Stimulated activated naive B cell treated with anti-CD40 and anti-IgM and Interleukin-4, amounts not matched to agents 10 μg/mL and 1 μg/mL and 100 μg/mL, for 72 hours (primary cell): ENCODE data around the gene KRT83.
"Not testable (repeated sequence)": the region's sequence is repeated elsewhere in the genome, so short reads cannot be mapped to it uniquely, and the experiment has no call there.

ENCODE experiments used
- ATAC-seq, 2 donors: fragments of 150-1000 bp; cut with Tn5 transposase; replicated peaks; 2 replicates each; pipeline ENCODE4 v1.10.0; 2021; ENCODE audit warnings: moderate library complexity in 1 of 2
- DNase-seq: peaks from one replicate; pipeline ENCODE4 v3.0.0; 2021
- H3K27ac Mint-ChIP-seq: one replicate; pipeline ENCODE4 v1.8.0; 2022; ENCODE audit warnings: mild to moderate bottlenecking, mixed read lengths
- H3K27me3 Mint-ChIP-seq, 2 donors: one replicate each; pipeline ENCODE4 v1.8.0; 2022; ENCODE audit warnings: mixed read lengths in 2 of 2
- H3K36me3 Mint-ChIP-seq, 2 donors: one replicate each; pipeline ENCODE4 v1.8.0; 2022; ENCODE audit warnings: mixed read lengths in 2 of 2, mild to moderate bottlenecking in 1 of 2
- H3K4me1 Mint-ChIP-seq, 2 donors: one replicate each; pipeline ENCODE4 v1.8.0; 2022; ENCODE audit warnings: mixed read lengths in 2 of 2, mild to moderate bottlenecking in 1 of 2
- H3K4me3 Mint-ChIP-seq, 2 donors: one replicate each; pipeline ENCODE4 v1.8.0; 2022; ENCODE audit warnings: mild to moderate bottlenecking in 2 of 2, mixed read lengths in 2 of 2, moderate library complexity in 1 of 2
- H3K9me3 Mint-ChIP-seq, 2 donors: one replicate each; pipeline ENCODE4 v1.8.0; 2022; ENCODE audit warnings: mixed read lengths in 2 of 2, mild to moderate bottlenecking in 1 of 2

The KRT83 gene

GRCh38 chr12:52302242-52302914 is 18.8 kb downstream of the KRT83 start:
- H3K27ac Mint-ChIP-seq, DNase-seq, ATAC-seq, H3K36me3 Mint-ChIP-seq, H3K4me3 Mint-ChIP-seq, H3K9me3 Mint-ChIP-seq, H3K4me1 Mint-ChIP-seq: not testable (repeated sequence)
- peaks cover 35 to 47% of the 10 kb centered on the region in 2 donors for H3K27me3 Mint-ChIP-seq

GRCh38 chr12:52301721-52302120 is 19.5 kb downstream of the KRT83 start:
- peaks cover 29 to 47% of the 10 kb centered on the region in 2 donors for H3K27me3 Mint-ChIP-seq
- H3K9me3 Mint-ChIP-seq, H3K4me1 Mint-ChIP-seq, DNase-seq, H3K36me3 Mint-ChIP-seq, H3K4me3 Mint-ChIP-seq, H3K27ac Mint-ChIP-seq, ATAC-seq: not testable (repeated sequence)

- DNase-seq (no peak), ATAC-seq (no peak)
- Mint-ChIP-seq H3K36me3 (no peaks in the 10 kb centered on the region), H3K4me1 (peaks cover 2 to 7% of the 10 kb centered on the region in 2 donors), H3K9me3 (no peaks in the 10 kb centered on the region), H3K27ac (no peak overlapping the region), H3K4me3 (no peak overlapping the region), H3K27me3 (peaks cover 26 to 44% of the 10 kb centered on the region in 2 donors)
Observed at GRCh38 chr12:52300796-52301691, 20.2 kb downstream of the KRT83 start.

GRCh38 chr12:52298677-52299190 is 22.5 kb downstream of the KRT83 start:
- no peak overlapping the region for H3K4me3 Mint-ChIP-seq
- no peaks in the 10 kb centered on the region for H3K4me1 Mint-ChIP-seq
- no peak for ATAC-seq
- H3K27me3 Mint-ChIP-seq = peaks cover 11 to 44% of the 10 kb centered on the region in 2 donors
- no peaks in the 10 kb centered on the region for H3K9me3 Mint-ChIP-seq
- H3K27ac Mint-ChIP-seq = no peak overlapping the region
- H3K36me3 Mint-ChIP-seq = no peaks in the 10 kb centered on the region
- DNase-seq = no peak

- H3K27ac Mint-ChIP-seq = no peak overlapping the region
- ATAC-seq (no peak), DNase-seq (no peak)
- peaks cover 21 to 58% of the 10 kb centered on the region in 2 donors for H3K27me3 Mint-ChIP-seq
- no peaks in the 10 kb centered on the region for H3K4me1 Mint-ChIP-seq
- H3K36me3 Mint-ChIP-seq = no peaks in the 10 kb centered on the region
- H3K9me3 Mint-ChIP-seq = no peaks in the 10 kb centered on the region
- H3K4me3 Mint-ChIP-seq = no peak overlapping the region
Observed at GRCh38 chr12:52296572-52297215, 24.5 kb downstream of the KRT83 start.

GRCh38 chr12:52295663-52296062 is 25.5 kb downstream of the KRT83 start:
- H3K27me3 Mint-ChIP-seq = peaks cover 20 to 58% of the 10 kb centered on the region in 2 donors
- H3K9me3 Mint-ChIP-seq = no peaks in the 10 kb centered on the region
- H3K27ac Mint-ChIP-seq = no peak overlapping the region
- H3K4me3 Mint-ChIP-seq = no peak overlapping the region
- no peaks in the 10 kb centered on the region for H3K4me1 Mint-ChIP-seq
- DNase-seq (no peak), ATAC-seq (no peak)
- H3K36me3 Mint-ChIP-seq = no peaks in the 10 kb centered on the region

- no peak for ATAC-seq
- H3K36me3 Mint-ChIP-seq = no peaks in the 10 kb centered on the region
- DNase-seq = no peak
- H3K4me1 Mint-ChIP-seq = no peaks in the 10 kb centered on the region
- H3K9me3 Mint-ChIP-seq = no peaks in the 10 kb centered on the region
- H3K27me3 Mint-ChIP-seq = peaks cover 20 to 58% of the 10 kb centered on the region in 2 donors
- H3K4me3 Mint-ChIP-seq = no peak overlapping the region
- no peak overlapping the region for H3K27ac Mint-ChIP-seq
Observed at GRCh38 chr12:52294803-52295202, 26.4 kb downstream of the KRT83 start.

- ATAC-seq (no peak), DNase-seq (no peak)
- H3K27ac Mint-ChIP-seq = no peak overlapping the region
- peaks cover 20 to 55% of the 10 kb centered on the region in 2 donors for H3K27me3 Mint-ChIP-seq
- no peaks in the 10 kb centered on the region for H3K4me1 Mint-ChIP-seq
- H3K9me3 Mint-ChIP-seq = no peaks in the 10 kb centered on the region
- H3K36me3 Mint-ChIP-seq = no peaks in the 10 kb centered on the region
- no peak overlapping the region for H3K4me3 Mint-ChIP-seq
Observed at GRCh38 chr12:52293926-52294325, 27.3 kb downstream of the KRT83 start.

GRCh38 chr12:52291267-52291935 is 29.8 kb downstream of the KRT83 start, which contains the start of gene KRT81:
KRT81 (minus strand) TSS chr12:52291534; CDS start chr12:52291465, 69 bp downstream.
- Mint-ChIP-seq H3K4me1 (peaks cover 4 to 10% of the 10 kb centered on the region in 2 donors), H3K36me3 (no peaks in the 10 kb centered on the region), H3K9me3 (no peaks in the 10 kb centered on the region), H3K27ac (no peak within 1 kb of the TSS), H3K27me3 (peaks cover 26 to 47% of the 10 kb centered on the region in 2 donors), H3K4me3 (no peak within 1 kb of the TSS)
- DNase-seq = no peak
- ATAC-seq = no peak

GRCh38 chr12:52290483-52291134 is 30.6 kb downstream of the KRT83 start:
- not testable (repeated sequence) for H3K4me3 Mint-ChIP-seq, H3K36me3 Mint-ChIP-seq, H3K4me1 Mint-ChIP-seq, H3K9me3 Mint-ChIP-seq, H3K27ac Mint-ChIP-seq, DNase-seq, ATAC-seq
- peaks cover 19 to 42% of the 10 kb centered on the region in 2 donors for H3K27me3 Mint-ChIP-seq

GRCh38 chr12:52287816-52288805 is 33.1 kb downstream of the KRT83 start:
- Mint-ChIP-seq H3K27ac (peak overlapping the region; percentile 25), H3K27me3 (peaks cover 19 to 25% of the 10 kb centered on the region in 2 donors)
- not testable (repeated sequence) for H3K36me3 Mint-ChIP-seq, H3K9me3 Mint-ChIP-seq, H3K4me1 Mint-ChIP-seq, H3K4me3 Mint-ChIP-seq, DNase-seq
- peak; percentile 59 to 75 for ATAC-seq

GRCh38 chr12:52286857-52287785 is 34.1 kb downstream of the KRT83 start:
- H3K4me3 Mint-ChIP-seq, H3K9me3 Mint-ChIP-seq, H3K27ac Mint-ChIP-seq, H3K36me3 Mint-ChIP-seq, DNase-seq, ATAC-seq, H3K4me1 Mint-ChIP-seq: not testable (repeated sequence)
- H3K27me3 Mint-ChIP-seq = peaks cover 19 to 27% of the 10 kb centered on the region in 2 donors
